Muscle layer of duodenum (tissue), 2 donors: ENCODE data around the gene DNAJC15.

ENCODE experiments used
- H3K27ac ChIP-seq: one replicate; pipeline ENCODE4 v1.7.0; 2013; ENCODE audit warnings: mild to moderate bottlenecking, low read length
- H3K27me3 ChIP-seq: one replicate; pipeline ENCODE4 v1.7.0; 2013; ENCODE audit warnings: low read depth, mild to moderate bottlenecking, control low read depth, low read length
- H3K36me3 ChIP-seq, 2 donors: one replicate each; pipeline ENCODE4 v1.7.0; 2013; ENCODE audit warnings: low read length in 2 of 2, control low read depth in 1 of 2, mild to moderate bottlenecking in 1 of 2; ENCODE audit not compliant: insufficient read depth in 2 of 2, control insufficient read depth in 1 of 2
- H3K4me1 ChIP-seq, 2 donors: one replicate each; pipeline ENCODE4 v1.7.0; 2013; ENCODE audit warnings: low read length in 2 of 2, mild to moderate bottlenecking in 2 of 2, control low read depth in 1 of 2, moderate library complexity in 1 of 2; ENCODE audit not compliant: insufficient read depth in 2 of 2, control insufficient read depth in 1 of 2
- H3K4me3 ChIP-seq, 2 donors: one replicate each; pipeline ENCODE4 v1.7.0; 2013; ENCODE audit warnings: low read length in 2 of 2, low read depth in 1 of 2, mild to moderate bottlenecking in 1 of 2
- H3K9me3 ChIP-seq, 2 donors: one replicate each; pipeline ENCODE4 v1.7.0; 2013; ENCODE audit warnings: low read length in 2 of 2, control low read depth in 1 of 2, mild to moderate bottlenecking in 1 of 2; ENCODE audit not compliant: control insufficient read depth in 1 of 2
- donor health status: healthy.

DNAJC15 gene

GRCh38 chr13:43129066-43129465 is 105.7 kb downstream of the DNAJC15 start:
- Histone ChIP-seq H3K27ac (no peak overlapping the region), H3K4me1 (peaks cover 0 to 28% of the 10 kb centered on the region in 2 donors), H3K4me3 (peak overlapping the region in 1 of 2 donors; percentile 0), H3K36me3 (no peaks in the 10 kb centered on the region), H3K9me3 (no peaks in the 10 kb centered on the region), H3K27me3 (no peaks in the 10 kb centered on the region)

GRCh38 chr13:43129511-43130110 is 106.2 kb downstream of the DNAJC15 start:
- H3K27ac ChIP-seq: no peak overlapping the region
- no peaks in the 10 kb centered on the region for H3K36me3 ChIP-seq
- H3K9me3 ChIP-seq: no peaks in the 10 kb centered on the region
- H3K27me3 ChIP-seq: no peaks in the 10 kb centered on the region
- H3K4me1 ChIP-seq: peaks cover 0 to 28% of the 10 kb centered on the region in 2 donors
- no peak overlapping the region for H3K4me3 ChIP-seq

- Histone ChIP-seq H3K36me3 (no peaks in the 10 kb centered on the region), H3K4me1 (peaks cover 0 to 28% of the 10 kb centered on the region in 2 donors), H3K27me3 (no peaks in the 10 kb centered on the region), H3K27ac (no peak overlapping the region), H3K4me3 (no peak overlapping the region), H3K9me3 (no peaks in the 10 kb centered on the region)
Observed at GRCh38 chr13:43132257-43132656, 108.9 kb downstream of the DNAJC15 start.

GRCh38 chr13:43132911-43133310 is 109.5 kb downstream of the DNAJC15 start:
- no peak overlapping the region for H3K4me3 ChIP-seq
- H3K36me3 ChIP-seq: no peaks in the 10 kb centered on the region
- peaks cover 0 to 26% of the 10 kb centered on the region in 2 donors for H3K4me1 ChIP-seq
- H3K27ac ChIP-seq: no peak overlapping the region
- H3K27me3 ChIP-seq: no peaks in the 10 kb centered on the region
- H3K9me3 ChIP-seq: no peaks in the 10 kb centered on the region

- H3K4me1 ChIP-seq: peaks cover 0 to 17% of the 10 kb centered on the region in 2 donors
Observed at GRCh38 chr13:43133792-43134191, 110.4 kb downstream of the DNAJC15 start.

GRCh38 chr13:43134868-43135267 is 111.5 kb downstream of the DNAJC15 start:
- H3K27me3 ChIP-seq: no peaks in the 10 kb centered on the region
- H3K4me3 ChIP-seq: no peak overlapping the region
- H3K27ac ChIP-seq: no peak overlapping the region
- H3K36me3 ChIP-seq: no peaks in the 10 kb centered on the region
- peaks cover 0 to 15% of the 10 kb centered on the region in 2 donors for H3K4me1 ChIP-seq
- no peaks in the 10 kb centered on the region for H3K9me3 ChIP-seq

More at GRCh38 chr13:43133792-43134191, 110.4 kb downstream of the DNAJC15 start:
- Histone ChIP-seq H3K36me3 (no peaks in the 10 kb centered on the region), H3K4me3 (no peak overlapping the region), H3K9me3 (no peaks in the 10 kb centered on the region), H3K27ac (no peak overlapping the region), H3K27me3 (no peaks in the 10 kb centered on the region)

- Histone ChIP-seq H3K36me3 (no peaks in the 10 kb centered on the region), H3K27me3 (no peaks in the 10 kb centered on the region), H3K4me3 (no peak overlapping the region), H3K27ac (no peak overlapping the region), H3K4me1 (peaks cover 0 to 8% of the 10 kb centered on the region in 2 donors), H3K9me3 (no peaks in the 10 kb centered on the region)
Observed at GRCh38 chr13:43135516-43135915, 112.1 kb downstream of the DNAJC15 start.

- no peaks in the 10 kb centered on the region for H3K9me3 ChIP-seq
- H3K4me3 ChIP-seq: no peak overlapping the region
- H3K27ac ChIP-seq: no peak overlapping the region
- peaks cover 0 to 3% of the 10 kb centered on the region in 2 donors for H3K4me1 ChIP-seq
- no peaks in the 10 kb centered on the region for H3K36me3 ChIP-seq
- H3K27me3 ChIP-seq: no peaks in the 10 kb centered on the region
Observed at GRCh38 chr13:43136920-43137575, 113.7 kb downstream of the DNAJC15 start.

GRCh38 chr13:43139211-43139610 is 115.8 kb downstream of the DNAJC15 start:
- no peak overlapping the region for H3K27ac ChIP-seq
- H3K4me1 ChIP-seq: peaks cover 0 to 3% of the 10 kb centered on the region in 2 donors
- H3K36me3 ChIP-seq: no peaks in the 10 kb centered on the region
- no peak overlapping the region for H3K4me3 ChIP-seq
- H3K9me3 ChIP-seq: no peaks in the 10 kb centered on the region
- H3K27me3 ChIP-seq: no peaks in the 10 kb centered on the region

GRCh38 chr13:43139921-43140320 is 116.5 kb downstream of the DNAJC15 start:
- Histone ChIP-seq H3K9me3 (no peaks in the 10 kb centered on the region), H3K27me3 (no peaks in the 10 kb centered on the region), H3K27ac (no peak overlapping the region), H3K4me1 (peaks cover 0 to 3% of the 10 kb centered on the region in 2 donors), H3K4me3 (no peak overlapping the region), H3K36me3 (no peaks in the 10 kb centered on the region)

- Histone ChIP-seq H3K27ac (no peak overlapping the region), H3K4me3 (no peak overlapping the region), H3K36me3 (no peaks in the 10 kb centered on the region), H3K4me1 (peaks cover 0 to 3% of the 10 kb centered on the region in 2 donors), H3K27me3 (no peaks in the 10 kb centered on the region), H3K9me3 (no peaks in the 10 kb centered on the region)
Observed at GRCh38 chr13:43140985-43141384, 117.6 kb downstream of the DNAJC15 start.
